AG09319 (cell line): ENCODE data around the gene METTL27.
"Not testable (repeated sequence)": the region's sequence is repeated elsewhere in the genome, so short reads cannot be mapped to it uniquely, and the experiment has no call there.

Source experiments
- DNase-seq: peaks from one replicate; pipeline ENCODE4 v3.0.0-alpha.2; 2010; ENCODE audit warnings: low read depth; ENCODE audit errors: extremely low read depth
- TF ChIP-seq, protein P1 (sequence below): IDR thresholded peaks from 2 replicates; pipeline ENCODE4 v1.5.1; 2011; ENCODE audit warnings: low read depth, mild to moderate bottlenecking, inconsistent platforms, low read length, moderate library complexity

Gene METTL27

DNA sequence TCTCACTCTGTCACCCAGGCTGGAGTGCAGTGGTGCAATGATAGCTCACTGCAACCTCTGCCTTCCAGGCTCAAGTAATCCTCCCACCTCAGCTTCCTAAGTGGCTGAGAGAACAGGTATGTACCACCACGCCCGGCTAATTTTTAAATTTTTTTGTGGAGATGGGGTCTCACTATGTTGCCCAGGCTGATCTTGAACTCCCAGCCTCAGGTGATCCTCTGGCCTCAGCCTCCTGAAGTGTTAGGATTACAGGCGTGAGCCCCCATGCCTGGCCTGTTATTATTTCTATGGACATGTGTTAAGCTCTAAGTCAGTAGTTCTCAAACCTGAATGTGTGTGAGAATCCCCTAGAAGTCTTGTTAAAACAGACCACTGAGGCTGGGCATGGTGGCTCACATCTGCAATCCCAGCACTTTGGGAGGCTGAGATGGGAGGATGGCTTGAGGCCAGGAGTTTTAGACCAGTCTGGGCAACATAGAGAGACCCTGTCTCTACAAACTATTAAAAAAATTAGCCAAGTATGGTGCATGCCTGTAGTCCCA is 43.2 kb upstream of the METTL27 start:
- no peak for DNase-seq
- TF ChIP-seq, protein P1, sequence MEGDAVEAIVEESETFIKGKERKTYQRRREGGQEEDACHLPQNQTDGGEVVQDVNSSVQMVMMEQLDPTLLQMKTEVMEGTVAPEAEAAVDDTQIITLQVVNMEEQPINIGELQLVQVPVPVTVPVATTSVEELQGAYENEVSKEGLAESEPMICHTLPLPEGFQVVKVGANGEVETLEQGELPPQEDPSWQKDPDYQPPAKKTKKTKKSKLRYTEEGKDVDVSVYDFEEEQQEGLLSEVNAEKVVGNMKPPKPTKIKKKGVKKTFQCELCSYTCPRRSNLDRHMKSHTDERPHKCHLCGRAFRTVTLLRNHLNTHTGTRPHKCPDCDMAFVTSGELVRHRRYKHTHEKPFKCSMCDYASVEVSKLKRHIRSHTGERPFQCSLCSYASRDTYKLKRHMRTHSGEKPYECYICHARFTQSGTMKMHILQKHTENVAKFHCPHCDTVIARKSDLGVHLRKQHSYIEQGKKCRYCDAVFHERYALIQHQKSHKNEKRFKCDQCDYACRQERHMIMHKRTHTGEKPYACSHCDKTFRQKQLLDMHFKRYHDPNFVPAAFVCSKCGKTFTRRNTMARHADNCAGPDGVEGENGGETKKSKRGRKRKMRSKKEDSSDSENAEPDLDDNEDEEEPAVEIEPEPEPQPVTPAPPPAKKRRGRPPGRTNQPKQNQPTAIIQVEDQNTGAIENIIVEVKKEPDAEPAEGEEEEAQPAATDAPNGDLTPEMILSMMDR = no peak

GRCh38 chr7:73884867-73885422 is 42.6 kb upstream of the METTL27 start:
- not testable (repeated sequence) for DNase-seq

GRCh38 chr7:73882047-73882402 is 39.7 kb upstream of the METTL27 start:
- TF ChIP-seq, protein P1 = no peak
- no peak for DNase-seq

- DNase-seq = no peak
- TF ChIP-seq, protein P1 = no peak
Observed at GRCh38 chr7:73881352-73882046, 39.2 kb upstream of the METTL27 start.

DNA sequence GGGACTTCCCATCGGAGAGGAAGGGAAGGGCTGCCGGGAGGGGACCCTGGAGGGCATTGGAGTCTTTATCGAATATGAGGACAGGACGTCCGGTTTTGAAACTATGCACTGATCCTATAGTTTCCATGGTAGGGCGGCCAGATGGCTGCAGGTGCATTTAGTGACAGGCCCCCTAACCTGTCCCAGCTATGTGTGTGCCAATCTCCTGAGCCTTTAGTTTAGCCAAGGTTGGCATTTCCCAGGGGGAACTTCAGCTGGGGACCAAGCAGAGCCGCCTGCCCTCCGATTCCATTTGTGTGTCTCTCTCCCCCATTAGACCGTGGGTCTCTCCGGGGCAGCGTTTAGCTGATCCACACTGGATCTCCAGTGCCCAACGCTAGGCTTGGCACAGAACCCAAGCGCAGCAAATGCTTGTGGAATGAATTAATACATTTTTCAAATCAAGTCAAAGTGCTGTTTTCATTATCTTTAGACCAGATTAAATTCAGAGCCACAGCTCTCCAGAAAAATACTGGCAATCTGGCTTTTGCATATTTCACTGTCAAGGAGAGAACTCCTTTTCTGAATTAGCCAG is 38.5 kb upstream of the METTL27 start:
- DNase-seq = no peak
- TF ChIP-seq, protein P1 = no peak

DNA sequence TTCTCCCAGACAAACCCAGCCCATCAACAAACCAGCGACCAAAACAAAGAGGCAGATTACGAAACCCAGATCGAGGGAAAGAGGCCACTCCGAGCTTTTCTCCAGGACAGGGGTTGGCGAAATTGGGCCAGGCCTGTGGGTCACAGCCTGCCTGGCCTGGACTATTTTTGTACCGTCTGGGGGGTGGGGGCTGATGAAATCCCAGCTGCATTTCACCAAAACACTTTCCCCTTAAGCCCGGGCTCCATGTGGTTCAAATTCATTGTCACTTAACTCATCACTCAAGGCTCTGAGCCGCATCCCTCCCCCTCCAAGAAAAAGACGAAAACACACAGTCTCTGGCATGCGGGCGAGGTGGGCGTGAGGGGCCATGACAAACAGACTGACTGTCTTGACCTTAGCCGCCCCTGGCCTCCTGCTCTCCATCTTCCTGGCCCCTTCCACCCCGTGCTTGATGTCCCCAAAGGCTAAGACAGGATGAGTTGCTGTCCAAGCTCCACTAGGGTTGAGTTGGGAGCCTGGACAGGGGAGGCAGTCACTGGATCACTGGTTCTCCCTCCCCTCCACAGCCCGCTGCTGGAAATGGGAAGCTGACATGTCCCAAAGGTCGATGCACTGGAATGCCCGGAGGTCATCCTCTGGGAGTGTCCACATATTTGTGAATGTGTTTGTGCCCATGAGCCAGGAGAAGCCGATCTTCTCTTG is 37.8 kb upstream of the METTL27 start:
- TF ChIP-seq, protein P1 = no peak
- peak; percentile 59 for DNase-seq

- TF ChIP-seq, protein P1 = no peak
- DNase-seq = no peak
Observed at GRCh38 chr7:73876973-73877372, 34.7 kb upstream of the METTL27 start.
